Loucy (cell line): Measurements from ENCODE around the gene HGFAC.

Experiments used
- CTCF ChIP-seq: fragments of 200-600 bp; sonication (generic); conservative IDR thresholded peaks from 2 replicates; pipeline ENCODE4 v1.5.1; 2014; ENCODE audit warnings: mild to moderate bottlenecking, antibody characterized with exemption, low read length
- EZH2phosphoT487 ChIP-seq: fragments of 200-600 bp; IDR thresholded peaks from 2 replicates; pipeline ENCODE4 v1.6.1; 2018; ENCODE audit warnings: antibody characterized with exemption, mild to moderate bottlenecking, moderate library complexity, borderline replicate concordance

GRCh38 chr4:3423952-3424351, 17.8 kb upstream of the HGFAC start:
- TF ChIP-seq CTCF (no peak), EZH2phosphoT487 (no peak)
